Measurements from ENCODE around the gene CSPG5.

CSPG5 gene

GRCh38 chr3:47578691-47579632 is at the start of gene CSPG5:
Gene CSPG5 (minus strand): TSS chr3:47578865. CDS start chr3:47578693, 172 bp downstream.
- no peak for DNase-seq

GRCh38 chr3:47628426-47628825 is 49.8 kb upstream of the CSPG5 start:
- DNase-seq: no peak

GRCh38 chr3:47622671-47623461 is 44.2 kb upstream of the CSPG5 start:
- DNase-seq: no peak

- DNase-seq: peak; percentile 54
These were observed 38.7 kb upstream of the CSPG5 start for GRCh38 chr3:47617086-47618010.

GRCh38 chr3:47614788-47615187 is 36.1 kb upstream of the CSPG5 start:
- DNase-seq: no peak

GRCh38 chr3:47613722-47614121 is 35.1 kb upstream of the CSPG5 start:
- DNase-seq: no peak

GRCh38 chr3:47612879-47613278 is 34.2 kb upstream of the CSPG5 start:
- DNase-seq: peak; percentile 39

GRCh38 chr3:47612178-47612577 is 33.5 kb upstream of the CSPG5 start:
- peak; percentile 88 for DNase-seq

GRCh38 chr3:47611576-47611975 is 32.9 kb upstream of the CSPG5 start:
- no peak for DNase-seq

GRCh38 chr3:47610583-47610982 is 31.9 kb upstream of the CSPG5 start:
- DNase-seq: no peak

GRCh38 chr3:47607335-47607734 is 28.7 kb upstream of the CSPG5 start:
- DNase-seq: no peak

- no peak for DNase-seq
These were observed 27.5 kb upstream of the CSPG5 start for GRCh38 chr3:47606165-47606564.

GRCh38 chr3:47605652-47606051 is 27.0 kb upstream of the CSPG5 start:
- peak; percentile 21 for DNase-seq

- no peak for DNase-seq
These were observed 25.5 kb upstream of the CSPG5 start for GRCh38 chr3:47604145-47604544.

- DNase-seq: no peak
These were observed 24.7 kb upstream of the CSPG5 start for GRCh38 chr3:47603332-47603731.

GRCh38 chr3:47601281-47601680 is 22.6 kb upstream of the CSPG5 start:
- no peak for DNase-seq

- no peak for DNase-seq
These were observed 16.1 kb upstream of the CSPG5 start for GRCh38 chr3:47594792-47595191.

- no peak for DNase-seq
These were observed 13.6 kb upstream of the CSPG5 start for GRCh38 chr3:47592066-47592795.

GRCh38 chr3:47590216-47590615 is 11.6 kb upstream of the CSPG5 start:
- no peak for DNase-seq

- no peak for DNase-seq
These were observed 9.9 kb upstream of the CSPG5 start for GRCh38 chr3:47588587-47588986.

GRCh38 chr3:47588053-47588452 is 9.4 kb upstream of the CSPG5 start:
- no peak for DNase-seq

GRCh38 chr3:47586746-47587145 is 8.1 kb upstream of the CSPG5 start:
- peak; percentile 24 for DNase-seq

All from fibroblast of upper back skin (primary cell).